Kidney glomerular epithelial cell (primary cell): ENCODE data around the gene MRGPRD.

Experiments
- DNase-seq: peaks from one replicate; lab custom pipeline; 2025; lab: John Stamatoyannopoulos, UW

The MRGPRD gene, protein sequence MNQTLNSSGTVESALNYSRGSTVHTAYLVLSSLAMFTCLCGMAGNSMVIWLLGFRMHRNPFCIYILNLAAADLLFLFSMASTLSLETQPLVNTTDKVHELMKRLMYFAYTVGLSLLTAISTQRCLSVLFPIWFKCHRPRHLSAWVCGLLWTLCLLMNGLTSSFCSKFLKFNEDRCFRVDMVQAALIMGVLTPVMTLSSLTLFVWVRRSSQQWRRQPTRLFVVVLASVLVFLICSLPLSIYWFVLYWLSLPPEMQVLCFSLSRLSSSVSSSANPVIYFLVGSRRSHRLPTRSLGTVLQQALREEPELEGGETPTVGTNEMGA

DNA sequence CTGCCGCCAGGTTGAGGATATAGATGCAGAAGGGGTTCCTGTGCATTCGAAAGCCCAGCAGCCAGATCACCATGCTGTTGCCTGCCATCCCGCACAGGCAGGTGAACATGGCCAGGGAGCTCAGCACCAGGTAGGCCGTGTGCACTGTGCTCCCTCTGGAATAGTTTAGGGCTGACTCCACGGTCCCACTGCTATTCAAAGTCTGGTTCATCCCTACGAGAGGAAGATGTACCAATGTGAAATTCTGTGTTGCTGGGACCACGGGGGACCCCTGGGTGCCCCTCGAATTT is at the start of gene MRGPRD:
MRGPRD (minus strand) TSS at position 211 of the 290 bp plus-strand sequence; CDS start at position 211, 0 bp downstream.
- no peak for DNase-seq

DNA sequence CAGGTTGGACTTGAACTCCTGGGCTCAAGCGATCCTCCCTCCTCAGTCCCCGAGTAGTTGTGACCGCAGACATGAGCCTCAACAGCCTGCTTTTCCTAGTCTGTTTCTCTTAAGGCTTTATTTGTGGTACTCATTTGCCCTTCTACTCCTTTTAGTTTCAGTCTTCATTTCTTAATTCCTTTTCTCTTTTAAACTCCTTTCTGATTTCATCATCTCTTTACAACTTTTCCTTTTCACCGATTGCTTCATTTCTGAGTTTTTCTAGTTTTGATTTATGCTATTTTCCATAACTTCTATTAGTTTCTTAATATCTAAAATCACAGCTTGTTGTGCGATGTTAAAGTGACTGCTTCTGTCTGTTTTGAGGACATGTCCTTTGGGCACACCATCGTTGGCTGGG is 49.5 kb upstream of the MRGPRD start:
- no peak for DNase-seq

DNA sequence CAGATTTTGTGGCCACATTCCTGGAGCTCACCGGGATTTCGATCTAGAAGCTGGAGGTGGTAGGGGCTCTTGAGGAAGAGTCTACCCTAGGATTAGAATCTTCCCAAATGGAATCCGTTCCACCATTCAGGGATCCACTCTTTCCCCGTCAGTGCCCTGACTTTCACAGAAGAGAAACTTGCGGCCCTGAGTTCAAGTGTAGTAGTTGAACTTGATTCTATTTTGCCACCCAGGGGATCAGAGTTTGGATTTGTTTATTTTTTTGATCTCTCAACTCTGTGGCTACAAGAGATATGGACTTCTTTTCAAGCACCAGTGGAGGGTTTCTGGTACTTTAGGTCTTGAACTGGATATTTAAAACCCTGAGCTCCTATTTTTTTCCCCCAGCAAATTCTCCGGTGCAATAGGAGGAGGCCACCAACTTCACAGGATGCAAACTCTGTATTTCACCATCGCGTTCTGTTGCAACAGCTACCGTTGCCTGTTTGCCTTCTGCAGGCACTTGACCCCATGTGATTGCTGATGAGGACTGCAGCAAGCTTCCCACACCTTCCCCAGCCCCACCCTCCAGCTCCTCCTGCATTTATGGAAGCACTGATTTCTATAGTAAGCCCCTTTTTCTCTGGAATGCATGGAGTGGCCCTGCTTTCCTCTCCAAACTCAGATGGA is 47.1 kb upstream of the MRGPRD start:
- no peak for DNase-seq

- no peak for DNase-seq
These were observed 43.7 kb upstream of the MRGPRD start for GRCh38 chr11:69024509-69024908.

DNA sequence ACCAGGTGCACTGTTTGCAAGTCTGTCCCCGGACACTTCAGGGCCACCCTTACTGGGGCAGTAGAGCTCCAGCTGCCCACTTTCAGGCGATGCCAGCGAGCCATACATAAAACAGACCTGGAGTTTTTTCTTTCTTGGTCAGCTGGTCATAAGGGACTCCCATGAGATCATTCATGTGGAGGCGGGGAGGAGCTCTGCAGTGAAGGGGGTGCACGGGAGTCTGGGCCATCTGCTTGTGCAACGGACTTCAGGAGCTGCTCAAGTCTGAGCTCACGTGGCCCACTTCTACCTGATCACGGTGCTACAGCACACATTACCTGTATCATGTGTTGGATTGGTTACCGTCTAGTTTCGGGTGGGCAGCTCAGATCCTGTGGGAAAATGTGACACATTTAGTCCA is 41.5 kb upstream of the MRGPRD start:
- DNase-seq = no peak

DNA sequence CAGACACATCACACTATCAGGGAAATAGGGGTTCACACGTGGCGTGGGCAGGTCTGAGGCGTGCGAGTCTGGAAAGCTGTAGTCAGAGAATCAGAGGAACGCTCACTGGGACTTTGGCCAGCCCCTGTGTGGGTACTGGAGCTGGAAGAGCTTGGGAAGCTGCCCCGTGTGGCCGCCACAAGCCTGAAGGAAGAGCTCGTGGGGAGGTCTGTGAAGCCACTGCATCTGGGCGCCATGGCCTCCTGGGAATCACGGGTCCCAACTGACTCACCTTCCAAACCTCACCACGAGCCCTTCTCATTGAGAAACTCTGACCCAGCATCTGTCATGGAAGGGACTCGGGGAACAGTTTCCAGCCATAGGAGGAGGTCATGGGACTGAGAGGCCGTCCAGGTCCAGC is 38.1 kb upstream of the MRGPRD start:
- DNase-seq = no peak

- no peak for DNase-seq
These were observed 37.2 kb upstream of the MRGPRD start for GRCh38 chr11:69017951-69018350.

DNA sequence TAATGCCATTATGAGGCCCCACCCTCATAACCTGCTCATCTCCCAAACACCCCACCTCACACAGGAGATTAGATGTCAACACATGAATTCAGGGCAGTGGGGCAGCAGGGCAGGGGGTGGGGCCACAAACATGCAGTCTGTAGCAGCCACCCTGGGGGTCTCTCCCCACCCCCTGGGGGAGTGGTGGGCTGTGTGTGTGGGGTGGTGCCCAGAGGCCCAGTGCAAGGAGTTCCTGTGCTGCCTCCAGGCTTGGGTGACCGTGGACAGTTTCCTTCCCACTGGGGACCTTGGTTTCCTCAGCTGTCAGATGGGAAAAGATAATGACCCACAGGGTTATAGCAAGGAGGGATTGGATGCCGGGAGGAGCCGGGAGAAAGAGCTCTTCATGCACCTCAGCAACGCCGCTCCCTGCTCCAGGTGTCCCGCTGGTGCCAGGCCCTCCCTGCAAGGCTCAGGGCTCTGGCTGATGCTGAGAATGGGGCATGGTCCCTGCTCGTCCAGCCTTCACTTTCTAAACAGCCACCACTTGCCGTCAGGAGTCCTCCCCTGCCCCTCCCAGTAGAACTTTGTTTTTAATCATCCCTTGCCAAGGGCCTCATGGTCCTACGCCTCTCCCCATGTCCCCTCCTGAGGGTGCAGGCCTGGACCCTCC is 34.2 kb upstream of the MRGPRD start:
- DNase-seq = no peak

DNA sequence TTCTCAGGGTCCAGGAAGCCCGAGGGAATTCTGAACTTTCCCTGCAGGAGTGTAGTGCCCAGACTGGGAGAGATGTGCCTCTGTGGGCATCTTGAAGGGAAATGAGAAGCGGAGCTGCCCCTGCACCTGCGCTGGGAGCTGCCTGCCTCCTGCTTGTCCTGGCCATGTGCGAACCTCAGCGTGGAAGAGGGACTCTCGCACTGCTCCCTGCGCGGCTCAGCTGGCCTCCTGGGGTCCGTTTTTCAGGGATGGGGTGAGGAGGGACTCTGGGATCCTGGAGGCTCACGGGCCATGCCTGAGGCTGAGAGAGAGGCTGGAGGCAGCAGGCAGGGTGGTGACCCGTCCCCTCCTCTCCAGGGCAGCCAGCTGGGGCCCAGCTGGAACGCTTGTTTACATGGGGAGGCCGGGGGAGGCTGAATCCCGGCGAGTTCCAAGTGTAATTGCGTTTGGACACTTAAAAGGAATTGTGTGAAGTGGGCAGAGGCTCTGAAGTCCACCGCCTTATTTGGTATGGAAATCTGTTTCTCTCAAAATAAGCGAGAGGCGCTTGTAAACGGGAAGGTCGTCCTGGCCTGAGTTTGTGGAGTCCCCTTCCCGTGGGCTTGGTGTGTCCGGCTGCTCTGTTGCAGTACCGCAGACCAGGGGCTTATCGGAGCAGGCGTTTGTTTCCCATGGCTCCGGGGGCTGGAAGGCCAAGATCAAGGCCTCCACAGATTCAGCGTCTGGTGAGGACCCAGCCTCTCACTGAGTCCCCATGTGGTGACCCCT is 33.5 kb upstream of the MRGPRD start:
- no peak for DNase-seq

DNA sequence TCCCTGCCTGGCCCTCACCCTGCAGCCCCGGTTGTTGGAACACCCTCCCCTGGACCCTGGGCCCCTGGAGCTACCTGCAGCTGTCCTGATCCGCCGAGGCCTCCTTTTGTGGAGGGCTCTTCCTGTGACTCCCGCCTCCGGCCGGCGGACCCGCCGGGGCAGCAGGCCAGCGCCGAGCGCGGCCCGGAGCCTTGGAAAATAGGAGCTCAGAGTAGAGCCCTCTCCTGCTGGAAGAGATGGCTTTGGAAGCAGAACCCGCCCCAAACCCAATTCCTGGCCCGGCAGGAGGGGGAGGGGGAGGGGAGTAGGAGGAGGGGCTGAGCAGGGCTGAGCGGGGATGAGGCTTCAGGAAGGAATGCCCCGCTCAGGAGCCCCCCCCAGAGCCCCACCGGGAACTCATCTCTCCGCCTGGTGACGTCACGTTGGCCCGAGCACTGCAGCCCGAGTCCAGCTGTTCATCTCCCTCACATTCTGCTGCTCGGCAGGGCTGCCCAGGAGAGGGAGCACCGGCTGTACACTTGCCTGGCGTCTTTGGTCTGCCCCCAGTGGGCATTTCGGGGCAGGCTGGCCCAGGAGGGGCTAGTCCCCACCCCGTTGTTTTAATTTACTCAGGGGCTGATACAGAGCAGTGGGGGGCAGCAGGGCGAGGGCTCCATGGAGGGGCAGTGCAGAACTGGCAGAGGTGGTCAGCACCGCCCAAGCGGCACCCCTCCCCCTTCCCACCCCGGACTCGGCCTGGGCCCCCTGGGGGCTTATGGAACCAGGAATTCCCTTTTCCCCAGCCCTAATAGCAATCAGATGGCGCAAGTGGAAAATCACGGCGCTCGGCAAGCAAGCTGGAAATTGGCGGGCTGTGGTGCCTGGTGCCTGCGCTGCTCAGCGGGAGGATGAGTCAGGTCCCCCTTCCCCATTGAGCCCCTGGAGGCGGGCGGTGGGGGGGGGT is 32.5 kb upstream of the MRGPRD start, which contains the start of gene MRGPRF:
MRGPRF (minus strand) TSS at position 238 of the 943 bp plus-strand sequence. CDS start 3,345 bp downstream, outside the sequence.
- no peak for DNase-seq

- no peak for DNase-seq
These were observed 31.6 kb upstream of the MRGPRD start for GRCh38 chr11:69012092-69013008.

- DNase-seq = no peak
These were observed 30.9 kb upstream of the MRGPRD start for GRCh38 chr11:69011624-69012091.

DNA sequence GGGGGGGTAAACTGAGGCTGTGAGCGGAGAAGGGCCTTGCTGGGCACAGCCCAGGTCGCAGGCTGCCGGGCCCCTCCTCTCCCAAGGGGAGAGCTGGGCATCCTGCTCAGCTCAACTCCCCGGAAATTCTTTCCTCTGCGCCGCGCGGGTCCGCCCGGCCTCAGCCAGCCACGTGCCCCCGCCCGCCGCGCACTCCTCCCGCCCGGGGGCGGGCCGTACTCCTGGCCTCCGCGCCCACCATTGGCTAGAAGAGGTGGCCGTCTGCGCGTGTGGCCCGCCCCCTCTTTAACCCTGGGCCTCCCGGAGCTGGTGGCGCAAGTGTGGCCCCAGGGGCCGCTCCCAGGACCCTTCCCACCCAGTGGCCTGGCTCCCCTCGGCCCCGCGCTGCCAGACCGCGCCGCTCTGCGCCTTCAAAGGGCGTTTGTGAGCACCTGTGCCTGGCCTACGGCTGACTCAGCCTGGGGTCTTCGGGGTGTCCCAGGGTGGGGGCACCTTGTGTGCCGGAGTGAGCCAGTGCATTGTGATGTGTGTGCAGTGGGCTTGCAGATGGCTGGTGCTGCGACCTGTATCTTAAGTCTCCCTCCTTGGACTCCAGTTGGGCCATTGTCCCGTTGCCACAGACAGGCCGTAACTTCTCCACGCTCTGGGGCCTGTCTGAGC is 30.3 kb upstream of the MRGPRD start:
- peak; percentile 57 for DNase-seq

DNA sequence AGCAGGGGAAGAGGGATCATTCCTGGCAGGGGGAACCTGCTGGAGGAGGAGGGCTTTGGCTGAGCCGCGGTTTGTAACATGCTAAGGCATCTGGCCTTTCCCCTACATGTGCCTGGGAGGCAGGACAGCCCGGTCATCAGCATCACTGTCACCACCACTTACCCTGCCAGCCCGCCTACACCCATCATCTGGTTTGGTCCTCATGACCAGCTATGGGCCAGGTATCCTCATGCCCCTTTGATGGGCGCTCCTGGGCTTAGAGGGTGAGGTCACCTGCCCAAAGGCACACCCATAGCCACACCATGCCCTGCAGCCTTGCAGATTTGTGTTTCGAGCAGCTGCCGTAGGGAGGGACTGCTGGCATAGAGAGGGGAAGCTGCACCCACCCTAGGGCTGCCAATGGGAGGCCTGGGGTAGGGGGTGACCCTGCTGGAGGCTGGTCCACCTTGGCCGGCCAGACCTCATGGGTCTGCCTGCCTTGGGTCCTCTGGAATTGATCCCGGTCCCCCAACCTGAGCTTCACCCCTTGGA is 29.6 kb upstream of the MRGPRD start:
- no peak for DNase-seq

- no peak for DNase-seq
These were observed 28.8 kb upstream of the MRGPRD start for GRCh38 chr11:69009441-69010211.

GRCh38 chr11:69008737-69009440 is 28.1 kb upstream of the MRGPRD start:
- peak; percentile 89 for DNase-seq

DNA sequence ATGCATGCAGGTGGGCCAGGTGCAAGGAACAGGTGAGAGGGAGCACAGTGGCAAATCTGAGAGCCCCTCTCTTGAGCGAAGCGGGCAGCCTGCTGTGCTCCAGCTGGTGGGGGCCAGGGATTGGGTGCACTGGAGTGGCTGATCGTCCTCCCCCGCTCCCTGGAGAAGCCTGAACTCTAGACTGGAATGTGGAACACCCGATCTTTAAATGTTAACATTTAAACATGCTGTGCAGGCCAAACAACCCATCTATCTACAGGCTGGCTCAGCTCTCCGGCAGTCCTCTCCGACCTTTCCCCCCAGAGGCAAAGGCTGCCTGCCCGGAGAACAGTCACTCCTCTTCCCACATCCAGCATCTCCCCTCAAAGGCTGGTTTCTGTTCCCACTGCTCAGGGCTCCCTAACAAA is 27.2 kb upstream of the MRGPRD start:
- peak; percentile 33 for DNase-seq

- DNase-seq = no peak
These were observed 26.0 kb upstream of the MRGPRD start for GRCh38 chr11:69006816-69007215.
